ENCODE measurements around the gene PTGFRN.
"Not testable (repeated sequence)": the region's sequence is repeated elsewhere in the genome, so short reads cannot be mapped to it uniquely, and the experiment has no call there.

PTGFRN gene

GRCh38 chr1:116968724-116969123 lies 59.0 kb downstream of the PTGFRN start:
- Histone ChIP-seq H3K4me1 (ENCODE audit: insufficient read depth, poor library complexity, severe bottlenecking) (peaks cover 21% of the 10 kb centered on the region), H3K4me3 (ENCODE audit: severe bottlenecking) (no peak overlapping the region), H3K9me3 (ENCODE audit: severe bottlenecking) (no peaks in the 10 kb centered on the region), H3K27ac (ENCODE audit: poor library complexity, severe bottlenecking) (no peak overlapping the region), H3K27me3 (ENCODE audit: insufficient read depth, poor library complexity, severe bottlenecking) (no peaks in the 10 kb centered on the region), H3K36me3 (ENCODE audit: low read depth) (peaks cover 59% of the 10 kb centered on the region)
- no peak for TF ChIP-seq CTCF (IDR thresholded peaks at IDR 0.05; ENCODE audit: poor library complexity, severe bottlenecking)
- ATAC-seq (ENCODE audit: low read depth) (no peak), DNase-seq (ENCODE audit: low spot score) (no peak)

DNA sequence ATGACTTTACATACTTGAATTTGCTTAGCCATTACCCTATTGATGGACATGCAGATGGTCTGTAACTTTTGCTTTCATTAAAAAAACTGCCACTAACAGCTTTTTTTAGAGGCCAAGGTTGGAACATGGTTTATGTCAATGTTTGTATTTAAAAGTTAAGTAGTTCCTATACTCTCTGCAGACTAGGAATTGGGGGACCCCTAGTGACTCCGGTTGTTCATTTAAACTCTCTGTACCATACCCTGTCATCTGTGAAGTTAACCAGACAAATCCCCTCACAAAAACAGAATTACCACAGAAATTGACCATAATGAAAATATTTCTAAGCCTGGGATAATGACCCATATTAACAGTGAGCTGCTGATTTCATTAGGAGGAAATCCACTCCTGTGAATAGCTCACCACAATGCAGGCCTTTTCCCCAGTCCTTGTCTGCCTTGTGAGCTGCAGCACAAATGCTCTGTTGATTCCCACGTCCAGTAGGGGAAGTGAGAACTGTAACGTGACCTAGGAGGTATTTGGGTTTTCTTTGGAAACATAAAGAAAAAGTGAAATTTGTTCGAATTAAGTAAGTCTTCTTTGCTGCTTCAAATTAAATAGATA lies 61.6 kb downstream of the PTGFRN start:
- Histone ChIP-seq H3K27me3 (ENCODE audit: insufficient read depth, poor library complexity, severe bottlenecking) (no peaks in the 10 kb centered on the region), H3K36me3 (ENCODE audit: low read depth) (peaks cover 57% of the 10 kb centered on the region), H3K9me3 (ENCODE audit: severe bottlenecking) (no peaks in the 10 kb centered on the region), H3K4me1 (ENCODE audit: insufficient read depth, poor library complexity, severe bottlenecking) (peaks cover 21% of the 10 kb centered on the region), H3K4me3 (ENCODE audit: severe bottlenecking) (no peak overlapping the region), H3K27ac (ENCODE audit: poor library complexity, severe bottlenecking) (peak overlapping the region; percentile 57)
- DNase-seq (ENCODE audit: low spot score) (no peak), ATAC-seq (ENCODE audit: low read depth) (no peak)
- no peak for TF ChIP-seq CTCF (IDR thresholded peaks at IDR 0.05; ENCODE audit: poor library complexity, severe bottlenecking)

DNA sequence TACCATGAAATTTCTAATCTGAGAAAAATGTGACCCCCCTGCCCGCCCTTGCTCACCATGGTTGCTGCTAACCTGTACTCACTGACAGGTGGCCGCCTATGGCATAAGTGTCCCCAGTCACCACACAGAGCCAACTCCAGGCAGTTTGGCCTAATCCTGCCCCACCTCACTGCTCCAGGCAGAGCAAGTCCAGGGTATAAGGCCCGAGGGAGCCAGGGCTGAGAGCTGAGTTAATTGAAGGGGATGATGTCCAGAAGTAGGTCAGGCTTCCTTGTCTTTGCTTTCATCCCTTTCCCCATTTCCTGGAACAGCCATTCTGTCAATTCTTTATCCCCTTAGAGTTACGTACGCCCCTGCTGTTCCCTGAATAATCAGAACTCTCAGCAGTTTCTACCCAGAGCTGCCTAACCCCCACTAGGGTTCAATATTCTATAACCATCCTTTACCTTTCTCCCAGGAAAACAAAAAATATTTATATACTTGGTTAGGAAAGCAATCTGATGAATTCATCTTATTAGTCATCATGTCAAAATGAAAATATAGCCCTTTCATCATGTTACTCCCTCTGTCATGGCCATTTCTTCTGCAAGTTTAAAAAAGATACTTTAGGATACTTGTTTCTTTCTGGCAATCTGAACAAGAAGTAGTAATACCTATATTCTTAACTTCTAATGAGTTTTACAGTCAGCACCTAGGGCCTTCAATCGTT lies 62.4 kb downstream of the PTGFRN start:
- DNase-seq (ENCODE audit: low spot score) (no peak), ATAC-seq (ENCODE audit: low read depth) (peak; percentile 57)
- Histone ChIP-seq H3K4me1 (ENCODE audit: insufficient read depth, poor library complexity, severe bottlenecking) (peaks cover 21% of the 10 kb centered on the region), H3K27me3 (ENCODE audit: insufficient read depth, poor library complexity, severe bottlenecking) (no peaks in the 10 kb centered on the region), H3K27ac (ENCODE audit: poor library complexity, severe bottlenecking) (peak overlapping the region; percentile 57), H3K4me3 (ENCODE audit: severe bottlenecking) (no peak overlapping the region), H3K9me3 (ENCODE audit: severe bottlenecking) (no peaks in the 10 kb centered on the region), H3K36me3 (ENCODE audit: low read depth) (peaks cover 51% of the 10 kb centered on the region)
- TF ChIP-seq CTCF (IDR thresholded peaks at IDR 0.05; ENCODE audit: poor library complexity, severe bottlenecking), result no peak

DNA sequence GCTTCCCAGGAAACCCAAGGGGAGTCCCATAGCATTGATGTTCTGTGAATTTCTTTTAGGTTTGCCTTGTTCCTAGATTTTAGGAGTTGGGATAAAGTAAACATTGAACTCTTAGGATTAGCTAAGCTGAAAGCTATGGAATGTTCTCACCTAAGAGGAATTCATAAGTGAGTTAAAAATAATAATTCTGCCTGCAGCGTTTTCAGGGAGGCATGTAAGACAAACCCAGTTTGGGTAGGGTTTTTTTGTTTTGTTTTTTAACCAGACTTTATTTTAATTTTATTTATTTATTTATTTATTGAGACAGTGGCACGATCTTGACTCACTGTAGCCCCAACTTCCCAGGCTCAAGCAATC lies 62.9 kb downstream of the PTGFRN start:
- H3K4me1 ChIP-seq (ENCODE audit: insufficient read depth, poor library complexity, severe bottlenecking), result peaks cover 21% of the 10 kb centered on the region
- H3K9me3 ChIP-seq (ENCODE audit: severe bottlenecking), result no peaks in the 10 kb centered on the region
- H3K36me3 ChIP-seq (ENCODE audit: low read depth), result peaks cover 45% of the 10 kb centered on the region
- no peaks in the 10 kb centered on the region for H3K27me3 ChIP-seq (ENCODE audit: insufficient read depth, poor library complexity, severe bottlenecking)
- ATAC-seq (ENCODE audit: low read depth) (peak; percentile 86), DNase-seq (ENCODE audit: low spot score) (no peak)
- peak overlapping the region; percentile 57 for H3K27ac ChIP-seq (ENCODE audit: poor library complexity, severe bottlenecking)
- no peak for TF ChIP-seq CTCF (IDR thresholded peaks at IDR 0.05; ENCODE audit: poor library complexity, severe bottlenecking)
- no peak overlapping the region for H3K4me3 ChIP-seq (ENCODE audit: severe bottlenecking)

- not testable (repeated sequence) for H3K27ac ChIP-seq (ENCODE audit: poor library complexity, severe bottlenecking); H3K4me3 ChIP-seq (ENCODE audit: severe bottlenecking); H3K4me1 ChIP-seq (ENCODE audit: insufficient read depth, poor library complexity, severe bottlenecking); DNase-seq (ENCODE audit: low spot score); H3K27me3 ChIP-seq (ENCODE audit: insufficient read depth, poor library complexity, severe bottlenecking); ATAC-seq (ENCODE audit: low read depth); H3K9me3 ChIP-seq (ENCODE audit: severe bottlenecking)
- H3K36me3 ChIP-seq (ENCODE audit: low read depth), result peaks cover 30% of the 10 kb centered on the region
Observed at GRCh38 chr1:116980309-116980708, 70.6 kb downstream of the PTGFRN start.

All from RWPE2 (cell line).